Cardiac fibroblast (primary cell): ENCODE data around the gene APOBR.

Experiments used
- DNase-seq, 2 donors: peaks; one replicate each; pipeline versions ENCODE4 v3.0.0 to v3.0.0-alpha.2; 2010; ENCODE audit warnings: low read depth in 2 of 2
- H3K4me3 ChIP-seq, 2 donors: replicated peaks in 1 of 2; 1 replicate in 1 of 2; 2 replicates in 1 of 2; pipeline ENCODE4 v1.5.1; 2011; ENCODE audit warnings: low read depth in 2 of 2, low read length in 2 of 2, mild to moderate bottlenecking in 2 of 2, moderate library complexity in 1 of 2
- CTCF ChIP-seq: IDR thresholded peaks from one replicate; pipeline ENCODE4 v1.5.1; 2011; ENCODE audit warnings: low read depth, mild to moderate bottlenecking, low read length, inconsistent platforms

The APOBR gene

GRCh38 chr16:28548306-28548802 lies 53.9 kb downstream of the APOBR start:
- DNase-seq = no peak
- no peak for TF ChIP-seq CTCF
- no peak overlapping the region for H3K4me3 ChIP-seq
